ENCODE results near the gene NEUROD2. TPM values are rescaled to one million over a fixed set of nuclear protein-coding genes. Genes with fewer than 3 reads are reported as not detected.

The NEUROD2 gene
- total RNA-seq, 6 experiments from 2014 or later, result not detected

DNA sequence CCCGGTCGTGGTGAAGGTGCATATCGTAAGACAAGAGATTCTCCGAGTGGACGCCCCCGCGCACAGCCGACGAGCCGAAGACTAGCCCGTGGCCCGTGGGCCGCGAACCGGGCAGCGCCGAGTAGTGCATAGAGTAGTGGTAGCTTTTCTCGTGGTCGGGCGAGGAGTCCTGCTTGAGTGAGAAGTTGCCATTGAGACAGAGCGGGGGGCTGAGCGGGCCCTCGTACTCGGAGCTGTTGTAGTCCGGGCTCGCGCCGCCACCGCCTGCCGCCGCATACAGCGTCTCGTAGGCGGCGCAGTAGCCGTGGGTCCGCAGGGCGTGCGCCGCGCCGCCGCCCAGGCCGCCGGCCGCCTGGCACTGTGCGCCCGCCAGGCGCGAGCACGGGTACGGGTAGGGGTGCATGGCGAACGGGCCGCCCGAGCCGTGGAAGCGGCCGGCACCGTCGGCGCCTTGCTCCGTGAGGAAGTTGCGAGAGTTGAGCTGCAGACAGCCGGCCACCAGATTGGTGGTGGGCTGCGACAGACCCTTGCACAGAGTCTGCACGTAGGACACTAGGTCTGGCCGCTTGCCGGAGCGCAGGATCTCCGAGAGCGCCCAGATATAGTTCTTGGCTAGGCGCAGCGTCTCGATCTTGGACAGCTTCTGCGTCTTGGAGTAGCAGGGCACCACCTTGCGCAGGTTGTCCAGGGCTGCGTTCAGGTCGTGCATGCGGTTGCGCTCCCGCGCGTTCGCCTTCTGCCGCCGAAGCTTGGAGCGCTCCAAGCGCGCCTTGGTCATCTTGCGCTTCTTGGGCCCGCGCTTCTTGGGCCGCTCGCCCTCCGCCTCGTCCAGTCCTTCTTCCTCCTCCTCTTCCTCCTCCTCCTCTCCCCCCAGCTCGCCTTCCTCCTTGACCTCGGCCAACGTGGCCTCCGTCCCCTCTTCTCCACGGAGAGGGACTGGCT, 2.0 kb downstream of the NEUROD2 start:
- Mint-ChIP-seq H3K4me3 (no peak overlapping the region), H3K36me3 (ENCODE audit: low read depth) (no peaks in the 10 kb centered on the region), H3K27me3 (ENCODE audit: insufficient read depth) (peaks cover 53% of the 10 kb centered on the region), H3K4me1 (ENCODE audit: low read depth) (no peaks in the 10 kb centered on the region), H3K27ac (no peak overlapping the region), H3K9me3 (no peaks in the 10 kb centered on the region)
- TF ChIP-seq, protein P1, sequence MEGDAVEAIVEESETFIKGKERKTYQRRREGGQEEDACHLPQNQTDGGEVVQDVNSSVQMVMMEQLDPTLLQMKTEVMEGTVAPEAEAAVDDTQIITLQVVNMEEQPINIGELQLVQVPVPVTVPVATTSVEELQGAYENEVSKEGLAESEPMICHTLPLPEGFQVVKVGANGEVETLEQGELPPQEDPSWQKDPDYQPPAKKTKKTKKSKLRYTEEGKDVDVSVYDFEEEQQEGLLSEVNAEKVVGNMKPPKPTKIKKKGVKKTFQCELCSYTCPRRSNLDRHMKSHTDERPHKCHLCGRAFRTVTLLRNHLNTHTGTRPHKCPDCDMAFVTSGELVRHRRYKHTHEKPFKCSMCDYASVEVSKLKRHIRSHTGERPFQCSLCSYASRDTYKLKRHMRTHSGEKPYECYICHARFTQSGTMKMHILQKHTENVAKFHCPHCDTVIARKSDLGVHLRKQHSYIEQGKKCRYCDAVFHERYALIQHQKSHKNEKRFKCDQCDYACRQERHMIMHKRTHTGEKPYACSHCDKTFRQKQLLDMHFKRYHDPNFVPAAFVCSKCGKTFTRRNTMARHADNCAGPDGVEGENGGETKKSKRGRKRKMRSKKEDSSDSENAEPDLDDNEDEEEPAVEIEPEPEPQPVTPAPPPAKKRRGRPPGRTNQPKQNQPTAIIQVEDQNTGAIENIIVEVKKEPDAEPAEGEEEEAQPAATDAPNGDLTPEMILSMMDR (IDR thresholded peaks at IDR 0.05), result no peak
- DNase-seq, result no peak

DNA sequence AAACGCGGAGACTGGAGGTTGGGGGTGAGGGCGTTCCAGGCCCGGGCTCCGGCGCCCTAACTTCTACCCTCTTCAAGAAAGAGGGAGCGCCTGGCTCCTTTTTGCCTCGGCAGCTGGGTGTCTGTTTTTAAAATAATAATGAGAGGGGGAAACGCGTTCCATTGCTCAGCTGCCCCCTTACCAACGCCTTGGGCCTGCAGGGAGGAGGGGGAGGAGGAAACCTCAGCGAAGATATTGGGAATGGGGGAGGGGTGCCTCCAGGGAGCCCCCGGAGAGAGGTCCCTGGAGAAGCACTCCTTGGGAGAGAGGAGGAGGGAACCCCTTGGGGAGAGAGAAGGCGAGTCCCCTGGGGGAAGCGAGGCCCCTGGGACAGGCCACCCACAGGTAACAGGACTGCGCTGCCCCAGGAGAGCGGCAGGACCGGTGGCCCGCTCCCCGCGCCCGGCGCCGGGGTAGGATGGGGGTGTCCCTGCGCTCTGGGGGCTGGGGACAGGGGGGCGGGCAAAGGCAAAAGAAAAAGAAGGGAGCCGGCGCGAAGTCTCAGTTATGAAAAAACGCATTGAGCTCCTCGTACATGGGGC, 2.7 kb downstream of the NEUROD2 start:
- TF ChIP-seq, protein P1 (IDR thresholded peaks at IDR 0.05), result no peak
- no peaks in the 10 kb centered on the region for H3K4me1 Mint-ChIP-seq (ENCODE audit: low read depth)
- H3K36me3 Mint-ChIP-seq (ENCODE audit: low read depth), result no peaks in the 10 kb centered on the region
- no peak overlapping the region for H3K4me3 Mint-ChIP-seq
- H3K27me3 Mint-ChIP-seq (ENCODE audit: insufficient read depth), result peaks cover 58% of the 10 kb centered on the region
- H3K9me3 Mint-ChIP-seq, result no peaks in the 10 kb centered on the region
- no peak for DNase-seq
- H3K27ac Mint-ChIP-seq, result no peak overlapping the region

DNA sequence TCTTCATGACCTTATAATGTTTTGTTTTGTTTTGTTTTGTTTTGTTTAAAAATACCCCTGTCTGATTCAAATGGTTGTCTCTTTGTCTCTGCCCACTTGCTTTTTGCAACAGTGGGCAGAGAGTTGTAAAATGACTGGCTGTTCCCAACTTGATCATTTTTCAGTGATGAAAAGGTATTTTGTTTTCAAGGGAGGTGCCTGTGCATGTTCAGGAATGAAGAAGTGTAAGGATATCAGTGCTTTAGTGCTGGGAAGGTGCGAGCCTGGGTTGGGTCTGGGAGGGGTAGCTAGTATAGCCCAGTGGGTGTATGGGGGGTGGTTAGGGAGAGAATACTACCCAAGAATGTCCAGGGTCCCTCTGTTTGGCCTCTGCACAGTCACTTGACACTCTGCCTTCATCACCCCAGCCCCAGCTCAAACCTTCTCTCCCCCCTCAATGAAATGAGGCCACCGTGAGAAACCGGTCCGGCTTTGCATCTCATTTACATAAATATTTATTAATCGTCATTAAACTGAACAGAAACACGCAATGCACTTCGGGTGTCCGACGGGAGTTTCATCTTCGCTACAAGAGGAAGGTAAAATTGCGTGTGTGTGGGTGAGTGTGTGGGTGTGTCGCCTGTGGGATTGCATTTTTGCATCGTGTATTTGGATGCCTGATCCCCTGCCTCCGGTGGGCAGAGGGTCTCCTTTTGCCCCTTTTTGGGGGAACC, 4.3 kb downstream of the NEUROD2 start:
- no peak for DNase-seq
- TF ChIP-seq, protein P1 (IDR thresholded peaks at IDR 0.05), result no peak
- Mint-ChIP-seq H3K27ac (no peak overlapping the region), H3K4me1 (ENCODE audit: low read depth) (no peaks in the 10 kb centered on the region), H3K36me3 (ENCODE audit: low read depth) (no peaks in the 10 kb centered on the region), H3K4me3 (no peak overlapping the region), H3K27me3 (ENCODE audit: insufficient read depth) (peaks cover 64% of the 10 kb centered on the region), H3K9me3 (no peaks in the 10 kb centered on the region)

DNA sequence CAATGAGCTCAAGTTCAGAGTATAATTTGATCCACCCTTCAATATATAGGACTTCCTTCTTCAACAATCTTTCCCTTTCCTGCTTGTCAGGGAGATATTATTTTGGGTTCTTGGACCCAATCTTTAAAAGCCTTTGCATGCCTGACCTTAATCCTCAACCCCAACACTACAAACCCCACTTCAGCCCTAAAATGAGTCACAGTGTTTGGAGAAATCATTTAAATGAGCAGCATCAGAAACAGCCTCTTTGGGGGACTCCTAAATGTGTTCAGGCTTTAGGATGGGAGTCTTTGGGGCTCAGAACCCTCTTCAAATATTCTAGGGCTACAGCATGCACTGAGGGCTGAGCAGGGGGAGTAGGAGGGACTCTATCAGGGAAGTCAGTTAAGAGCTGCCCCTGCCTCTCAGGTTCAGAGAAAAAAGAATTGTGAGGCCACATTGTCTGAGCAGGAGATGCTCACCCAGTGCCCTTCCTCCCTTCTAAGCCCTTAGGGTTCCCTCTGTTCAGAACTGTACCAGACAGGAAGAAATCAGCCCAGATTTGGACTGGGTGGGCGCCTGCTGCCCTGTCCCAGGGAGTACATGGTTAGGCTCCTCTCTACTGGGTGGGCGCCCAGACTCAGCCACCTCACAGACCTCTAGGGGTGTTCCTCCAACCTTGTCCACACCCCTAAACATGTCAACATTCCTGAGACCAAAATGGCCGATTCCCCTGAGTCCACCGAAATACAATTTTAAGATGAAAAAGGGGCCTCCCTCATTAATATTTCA, 5.0 kb downstream of the NEUROD2 start:
- peaks cover 71% of the 10 kb centered on the region for H3K27me3 Mint-ChIP-seq (ENCODE audit: insufficient read depth)
- no peaks in the 10 kb centered on the region for H3K9me3 Mint-ChIP-seq
- H3K4me1 Mint-ChIP-seq (ENCODE audit: low read depth), result no peaks in the 10 kb centered on the region
- H3K27ac Mint-ChIP-seq, result no peak overlapping the region
- no peak for DNase-seq
- H3K36me3 Mint-ChIP-seq (ENCODE audit: low read depth), result no peaks in the 10 kb centered on the region
- TF ChIP-seq, protein P1 (IDR thresholded peaks at IDR 0.05), result no peak
- no peak overlapping the region for H3K4me3 Mint-ChIP-seq
